SU-DHL-6 (cell line): ENCODE measurements around the gene TRAF3IP1.

Source experiments
- EZH2phosphoT487 ChIP-seq: fragments of 200-600 bp; sonication (generic), shearing (Covaris generic); conservative IDR thresholded peaks from 2 replicates; pipeline ENCODE4 v1.6.1; 2018; ENCODE audit warnings: mild to moderate bottlenecking, antibody characterized with exemption, low read length, moderate library complexity, mixed read lengths
- TF ChIP-seq, protein P1 (sequence below): fragments of 200-600 bp; sonication (generic); IDR thresholded peaks from one replicate; pipeline ENCODE4 v1.5.1; 2017; ENCODE audit warnings: antibody characterized with exemption, mild to moderate bottlenecking, low read length, moderate library complexity; ENCODE audit not compliant: insufficient read depth, poor library complexity, severe bottlenecking

DNA sequence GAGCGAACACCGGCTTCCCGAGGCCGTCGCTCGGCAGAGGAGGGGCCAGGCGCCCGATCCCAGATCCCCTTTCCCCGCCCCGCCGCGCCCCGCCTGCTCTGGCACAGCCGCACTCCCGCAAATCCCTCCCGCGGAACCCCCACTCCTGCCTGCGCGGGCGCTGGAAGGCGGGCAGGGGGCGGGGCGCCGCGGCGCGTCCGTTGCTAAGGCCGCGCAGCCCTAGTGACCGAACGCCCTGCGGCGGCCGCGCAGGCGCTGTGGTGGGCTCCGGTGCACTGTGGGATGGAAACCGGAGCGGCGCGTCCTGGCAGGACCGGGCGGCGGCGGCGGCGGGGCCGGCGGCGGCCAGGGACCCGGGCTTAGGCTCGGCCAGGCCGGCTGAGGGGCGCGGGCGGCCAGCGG lies at the start of gene TRAF3IP1:
- TF ChIP-seq, protein P1, sequence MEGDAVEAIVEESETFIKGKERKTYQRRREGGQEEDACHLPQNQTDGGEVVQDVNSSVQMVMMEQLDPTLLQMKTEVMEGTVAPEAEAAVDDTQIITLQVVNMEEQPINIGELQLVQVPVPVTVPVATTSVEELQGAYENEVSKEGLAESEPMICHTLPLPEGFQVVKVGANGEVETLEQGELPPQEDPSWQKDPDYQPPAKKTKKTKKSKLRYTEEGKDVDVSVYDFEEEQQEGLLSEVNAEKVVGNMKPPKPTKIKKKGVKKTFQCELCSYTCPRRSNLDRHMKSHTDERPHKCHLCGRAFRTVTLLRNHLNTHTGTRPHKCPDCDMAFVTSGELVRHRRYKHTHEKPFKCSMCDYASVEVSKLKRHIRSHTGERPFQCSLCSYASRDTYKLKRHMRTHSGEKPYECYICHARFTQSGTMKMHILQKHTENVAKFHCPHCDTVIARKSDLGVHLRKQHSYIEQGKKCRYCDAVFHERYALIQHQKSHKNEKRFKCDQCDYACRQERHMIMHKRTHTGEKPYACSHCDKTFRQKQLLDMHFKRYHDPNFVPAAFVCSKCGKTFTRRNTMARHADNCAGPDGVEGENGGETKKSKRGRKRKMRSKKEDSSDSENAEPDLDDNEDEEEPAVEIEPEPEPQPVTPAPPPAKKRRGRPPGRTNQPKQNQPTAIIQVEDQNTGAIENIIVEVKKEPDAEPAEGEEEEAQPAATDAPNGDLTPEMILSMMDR: no peak
- TF ChIP-seq EZH2phosphoT487: no peak
